ENCODE data around the gene CA14.
"Not testable (repeated sequence)": the region's sequence is repeated elsewhere in the genome, so short reads cannot be mapped to it uniquely, and the experiment has no call there.

Gene CA14

GRCh38 chr1:150236614-150237100 lies 20.9 kb upstream of the CA14 start:
- no peak for DNase-seq

GRCh38 chr1:150237176-150237575 lies 20.4 kb upstream of the CA14 start:
- DNase-seq: not testable (repeated sequence)

GRCh38 chr1:150237746-150238145 lies 19.8 kb upstream of the CA14 start:
- DNase-seq: no peak

GRCh38 chr1:150243003-150243402 lies 14.6 kb upstream of the CA14 start:
- no peak for DNase-seq

GRCh38 chr1:150249936-150250335 lies 7.6 kb upstream of the CA14 start:
- no peak for DNase-seq

GRCh38 chr1:150256198-150256553 lies 1.4 kb upstream of the CA14 start:
- DNase-seq: no peak

GRCh38 chr1:150256554-150257341 lies 826 bp upstream of the CA14 start:
- DNase-seq: no peak

- no peak for DNase-seq
Observed at GRCh38 chr1:150259217-150259616, 1.6 kb downstream of the CA14 start.

GRCh38 chr1:150259758-150260669 lies 2.4 kb downstream of the CA14 start:
- DNase-seq: no peak

GRCh38 chr1:150261367-150261766 lies 3.8 kb downstream of the CA14 start:
- no peak for DNase-seq

- no peak for DNase-seq
Observed at GRCh38 chr1:150262388-150263320, 5.1 kb downstream of the CA14 start.

GRCh38 chr1:150263549-150263948 lies 6.0 kb downstream of the CA14 start:
- DNase-seq: no peak

GRCh38 chr1:150267896-150268295 lies 10.3 kb downstream of the CA14 start:
- no peak for DNase-seq

GRCh38 chr1:150268340-150268704 lies 10.7 kb downstream of the CA14 start:
- DNase-seq: peak; percentile 25 to 44

GRCh38 chr1:150268705-150269403 lies 11.3 kb downstream of the CA14 start, which contains the start of gene APH1A:
APH1A (minus strand) TSS chr1:150269016; CDS start chr1:150268810, 206 bp downstream.
- DNase-seq: peak; percentile 96 to 97

GRCh38 chr1:150269451-150269850 lies 11.9 kb downstream of the CA14 start:
- DNase-seq: no peak

- DNase-seq: no peak
Observed at GRCh38 chr1:150271291-150271959, 13.9 kb downstream of the CA14 start.

- DNase-seq: no peak
Observed at GRCh38 chr1:150273311-150273710, 15.7 kb downstream of the CA14 start.

- no peak for DNase-seq
Observed at GRCh38 chr1:150280138-150280707, 22.6 kb downstream of the CA14 start.

GRCh38 chr1:150281221-150281757 lies 23.7 kb downstream of the CA14 start:
- peak; percentile 59 to 72 for DNase-seq
